ENCODE measurements around the gene NAV3.

The NAV3 gene

GRCh38 chr12:78115889-78116288, 285.2 kb downstream of the NAV3 start:
- DNase-seq = no peak
- H3K36me3 ChIP-seq = no peaks in the 10 kb centered on the region
- TF ChIP-seq CTCF (IDR thresholded peaks at IDR 0.05; ENCODE audit: low read depth, low read length) = no peak
- H3K27ac ChIP-seq = no peak overlapping the region
- H3K4me3 ChIP-seq (ENCODE audit: low read depth, low read length) = no peak overlapping the region
- peaks cover 6% of the 10 kb centered on the region for H3K9me3 ChIP-seq (ENCODE audit: severe bottlenecking)
- no peaks in the 10 kb centered on the region for H3K27me3 ChIP-seq (ENCODE audit: insufficient read depth, low read depth, severe bottlenecking)

- Histone ChIP-seq H3K27ac (no peak overlapping the region), H3K27me3 (ENCODE audit: insufficient read depth, low read depth, severe bottlenecking) (no peaks in the 10 kb centered on the region), H3K9me3 (ENCODE audit: severe bottlenecking) (peaks cover 3% of the 10 kb centered on the region), H3K4me3 (ENCODE audit: low read depth, low read length) (no peak overlapping the region), H3K36me3 (no peaks in the 10 kb centered on the region)
- peak; percentile 56 for DNase-seq
- TF ChIP-seq CTCF (IDR thresholded peaks at IDR 0.05; ENCODE audit: low read depth, low read length) = peak; percentile 60; the same call in 1 of the 2 replicates
Measured at GRCh38 chr12:78118036-78118435, 287.3 kb downstream of the NAV3 start.

- Histone ChIP-seq H3K27ac (no peak overlapping the region), H3K9me3 (ENCODE audit: severe bottlenecking) (peaks cover 3% of the 10 kb centered on the region), H3K27me3 (ENCODE audit: insufficient read depth, low read depth, severe bottlenecking) (no peaks in the 10 kb centered on the region), H3K4me3 (ENCODE audit: low read depth, low read length) (no peak overlapping the region), H3K36me3 (no peaks in the 10 kb centered on the region)
- DNase-seq = no peak
- TF ChIP-seq CTCF (IDR thresholded peaks at IDR 0.05; ENCODE audit: low read depth, low read length) = no peak
Measured at GRCh38 chr12:78118486-78118885, 287.8 kb downstream of the NAV3 start.

- H3K27ac ChIP-seq = no peak overlapping the region
- no peak for DNase-seq
- H3K36me3 ChIP-seq = no peaks in the 10 kb centered on the region
- H3K27me3 ChIP-seq (ENCODE audit: insufficient read depth, low read depth, severe bottlenecking) = no peaks in the 10 kb centered on the region
- no peaks in the 10 kb centered on the region for H3K9me3 ChIP-seq (ENCODE audit: severe bottlenecking)
- no peak overlapping the region for H3K4me3 ChIP-seq (ENCODE audit: low read depth, low read length)
- TF ChIP-seq CTCF (IDR thresholded peaks at IDR 0.05; ENCODE audit: low read depth, low read length) = no peak
Measured at GRCh38 chr12:78119351-78119918, 288.7 kb downstream of the NAV3 start.

GRCh38 chr12:78120306-78120705, 289.6 kb downstream of the NAV3 start:
- no peak for DNase-seq
- no peaks in the 10 kb centered on the region for H3K27me3 ChIP-seq (ENCODE audit: insufficient read depth, low read depth, severe bottlenecking)
- no peak overlapping the region for H3K4me3 ChIP-seq (ENCODE audit: low read depth, low read length)
- H3K27ac ChIP-seq = no peak overlapping the region
- H3K36me3 ChIP-seq = no peaks in the 10 kb centered on the region
- no peak for TF ChIP-seq CTCF (IDR thresholded peaks at IDR 0.05; ENCODE audit: low read depth, low read length)
- H3K9me3 ChIP-seq (ENCODE audit: severe bottlenecking) = no peaks in the 10 kb centered on the region
